ENCODE measurements around the gene VAT1L.
"Not testable (repeated sequence)": the region's sequence is repeated elsewhere in the genome, so short reads cannot be mapped to it uniquely, and the experiment has no call there.

The VAT1L gene

DNA sequence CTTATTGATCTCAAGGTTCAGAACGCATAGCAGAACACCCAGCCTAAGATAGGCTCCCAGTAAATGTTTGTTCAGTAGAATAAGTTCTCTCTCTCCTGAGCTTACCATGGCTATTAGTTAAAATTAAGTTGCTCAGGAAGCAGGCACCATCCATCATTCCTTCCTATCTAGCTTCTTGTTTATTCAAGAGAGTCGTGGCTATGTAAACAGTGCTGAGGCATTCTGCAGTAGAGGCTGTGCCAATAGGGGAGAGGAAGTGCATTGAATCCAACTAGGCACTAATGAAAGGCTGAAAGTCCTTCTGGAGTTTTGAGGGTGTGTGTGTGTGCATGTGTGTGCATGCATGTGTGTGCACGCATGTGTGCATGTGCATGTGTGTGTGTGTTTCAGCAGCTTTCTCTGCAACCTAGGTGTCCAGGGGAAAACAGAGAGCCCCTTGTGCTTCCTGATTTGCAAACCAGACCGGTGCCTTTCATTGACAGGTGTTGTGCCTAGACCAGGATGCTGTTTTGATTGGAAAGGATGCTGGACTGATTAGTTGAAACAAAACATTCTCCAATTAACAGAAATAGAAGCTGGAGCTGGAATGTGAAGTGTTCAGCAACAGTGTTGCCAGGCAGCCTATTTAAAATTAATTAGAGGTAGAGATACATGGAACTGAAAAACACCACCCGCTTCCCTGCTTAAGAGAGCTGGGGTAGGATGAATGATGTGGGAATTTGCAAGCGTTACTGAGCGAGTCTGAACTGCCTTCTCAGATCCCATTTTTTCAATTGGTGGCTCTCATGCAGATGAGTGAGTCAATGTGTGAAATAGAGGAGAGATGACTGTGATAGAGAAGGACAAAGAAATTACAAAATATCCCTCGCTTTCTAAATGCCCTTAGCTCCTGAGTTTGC is 130.7 kb downstream of the VAT1L start:
- no peak for DNase-seq

DNA sequence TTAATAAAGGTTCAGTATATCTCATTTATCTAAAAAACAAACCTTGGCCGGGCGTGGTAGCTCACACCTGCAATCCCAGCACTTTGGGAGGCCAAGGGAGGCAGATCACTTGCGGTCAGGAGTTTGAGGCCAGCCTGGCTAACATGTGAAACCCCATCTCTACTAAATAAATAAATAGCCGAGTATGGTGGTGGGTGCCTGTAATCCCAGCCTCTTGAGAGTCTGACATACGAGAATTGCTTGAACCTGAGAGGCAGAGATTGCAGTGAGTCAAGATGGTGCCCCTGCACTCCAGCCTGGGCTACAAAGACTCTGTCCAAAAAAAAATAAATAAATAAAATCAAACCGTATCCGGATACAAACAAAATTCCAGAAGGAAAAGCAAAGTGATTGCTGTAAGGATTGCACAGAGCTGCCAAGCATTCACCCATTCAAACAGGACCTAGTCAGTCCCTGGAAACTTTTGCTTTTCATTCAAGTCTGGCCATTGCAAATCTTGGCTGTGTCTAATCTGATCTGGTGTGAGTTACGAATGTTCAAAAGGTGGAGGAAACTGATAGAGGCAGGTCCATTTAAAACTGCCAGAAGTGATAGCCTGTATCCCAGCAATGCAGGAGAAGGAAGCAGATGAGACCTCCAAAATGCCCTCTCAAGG is 131.5 kb downstream of the VAT1L start:
- DNase-seq: no peak

DNA sequence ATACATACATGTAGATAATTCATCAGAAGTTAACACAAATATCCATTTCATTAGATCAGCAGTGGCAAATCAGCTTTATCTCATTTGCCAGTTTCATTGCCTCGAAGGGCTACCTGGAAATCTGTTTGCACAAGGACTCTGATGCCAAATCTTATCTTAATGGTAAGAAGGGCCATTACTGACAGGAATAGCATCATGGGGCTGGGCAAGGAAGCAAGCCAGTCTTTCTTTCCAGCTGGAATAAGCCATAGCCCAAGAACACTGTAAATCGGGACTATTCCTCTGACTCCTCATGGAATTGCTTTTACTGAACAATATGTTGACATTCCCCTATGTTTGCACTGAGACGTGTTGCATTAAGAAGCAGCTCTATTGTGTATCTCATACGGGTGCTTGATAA is 132.6 kb downstream of the VAT1L start:
- DNase-seq: no peak

DNA sequence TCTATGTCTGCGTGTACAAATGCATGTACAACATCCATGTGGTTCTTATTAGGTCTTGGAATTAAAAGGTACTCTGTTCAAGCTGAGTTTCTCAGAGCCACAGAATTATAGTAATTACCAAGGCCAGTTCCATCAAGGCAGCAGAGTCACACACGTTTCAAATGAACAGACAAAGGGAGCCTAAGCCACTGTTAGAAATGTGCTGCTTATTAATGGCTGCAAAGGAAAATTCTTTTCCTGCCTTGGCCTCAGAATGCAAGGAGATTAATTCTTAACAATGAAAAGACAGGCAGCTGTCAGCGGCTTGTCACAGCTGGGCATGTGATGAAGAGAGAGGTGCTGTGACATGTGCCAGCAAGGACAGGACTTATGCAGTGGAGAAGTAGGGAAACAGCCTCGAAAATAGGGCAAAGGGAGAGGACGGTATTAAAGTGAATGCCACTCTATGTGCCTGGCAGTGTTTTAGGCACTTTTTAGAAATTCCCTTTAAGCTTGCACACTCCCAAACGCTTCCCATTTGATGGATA is 133.9 kb downstream of the VAT1L start:
- DNase-seq: no peak

DNA sequence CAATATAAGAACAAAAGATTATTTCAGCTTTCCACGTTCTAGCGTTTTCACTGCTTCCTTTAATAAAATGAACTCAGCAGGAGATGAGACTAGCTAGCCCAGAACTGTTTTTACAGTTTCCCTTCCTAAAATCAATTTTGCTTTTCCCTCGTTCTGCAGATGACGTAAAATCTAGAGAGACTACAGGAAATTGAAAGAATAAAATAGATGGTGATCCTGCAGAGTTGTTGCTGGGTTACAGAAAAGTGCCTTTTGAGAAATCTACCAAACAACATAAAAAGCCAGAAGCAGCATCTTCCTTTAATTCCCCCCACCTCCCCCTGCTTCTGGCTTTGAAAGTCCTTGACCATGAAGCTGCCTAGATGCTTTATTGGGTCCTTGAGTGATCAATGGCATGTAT is 137.2 kb downstream of the VAT1L start:
- DNase-seq: no peak

DNA sequence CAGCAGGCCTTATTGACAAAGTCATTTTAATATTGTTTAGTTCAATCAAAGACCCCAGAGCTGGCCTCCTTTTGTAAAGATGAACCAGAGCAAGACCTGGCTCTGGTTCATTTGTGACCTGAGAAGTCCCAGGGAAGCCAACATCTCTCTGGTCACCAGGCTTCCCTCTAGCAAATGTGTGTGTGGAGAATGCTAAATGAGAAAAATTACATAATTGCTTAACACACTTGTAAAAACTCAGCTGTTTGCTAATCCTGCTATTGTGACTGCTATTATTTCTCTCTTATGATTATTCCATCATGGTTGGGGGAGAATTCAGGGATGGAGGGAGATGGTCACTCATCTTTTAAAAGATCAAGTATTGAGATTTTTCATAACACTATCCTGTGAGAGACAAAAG is 139.7 kb downstream of the VAT1L start:
- DNase-seq: no peak

DNA sequence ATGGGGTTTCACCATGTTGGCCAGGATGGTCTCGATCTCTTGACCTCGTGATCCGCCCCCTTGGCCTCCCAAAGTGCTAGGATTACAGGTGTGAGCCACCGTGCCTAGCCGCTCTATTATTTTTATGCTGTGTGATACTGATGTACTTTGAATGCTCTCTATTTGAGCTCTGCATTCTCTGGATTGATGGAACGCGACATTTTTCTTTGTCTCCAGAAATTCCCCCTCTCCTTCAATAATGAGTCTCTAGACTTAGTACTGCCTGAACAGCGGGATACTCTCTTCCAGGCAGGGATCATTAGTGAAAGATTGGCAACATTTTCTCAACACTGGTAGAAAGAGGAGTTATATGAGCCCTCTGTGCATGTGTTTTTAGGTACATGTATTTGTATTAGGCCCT is 140.6 kb downstream of the VAT1L start:
- DNase-seq: no peak

DNA sequence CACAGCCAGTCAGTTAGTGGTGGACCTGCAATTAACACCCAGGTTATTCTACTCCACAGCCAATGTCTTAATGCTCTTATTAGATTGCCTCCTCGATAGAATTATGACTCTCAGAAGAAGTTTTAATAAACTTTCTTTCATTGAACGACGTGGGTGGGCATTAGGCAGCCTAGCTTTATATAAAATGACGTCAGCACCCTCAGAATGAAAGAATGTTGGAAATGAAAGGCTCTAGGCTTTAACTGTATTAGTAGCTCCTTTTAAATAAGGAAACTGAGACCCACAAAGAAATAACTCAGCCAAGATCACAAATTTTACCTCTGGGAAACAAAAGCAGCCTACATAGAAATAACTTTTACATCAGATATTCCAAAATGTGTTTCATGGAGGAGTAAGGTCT is 142.7 kb downstream of the VAT1L start:
- DNase-seq: no peak

DNA sequence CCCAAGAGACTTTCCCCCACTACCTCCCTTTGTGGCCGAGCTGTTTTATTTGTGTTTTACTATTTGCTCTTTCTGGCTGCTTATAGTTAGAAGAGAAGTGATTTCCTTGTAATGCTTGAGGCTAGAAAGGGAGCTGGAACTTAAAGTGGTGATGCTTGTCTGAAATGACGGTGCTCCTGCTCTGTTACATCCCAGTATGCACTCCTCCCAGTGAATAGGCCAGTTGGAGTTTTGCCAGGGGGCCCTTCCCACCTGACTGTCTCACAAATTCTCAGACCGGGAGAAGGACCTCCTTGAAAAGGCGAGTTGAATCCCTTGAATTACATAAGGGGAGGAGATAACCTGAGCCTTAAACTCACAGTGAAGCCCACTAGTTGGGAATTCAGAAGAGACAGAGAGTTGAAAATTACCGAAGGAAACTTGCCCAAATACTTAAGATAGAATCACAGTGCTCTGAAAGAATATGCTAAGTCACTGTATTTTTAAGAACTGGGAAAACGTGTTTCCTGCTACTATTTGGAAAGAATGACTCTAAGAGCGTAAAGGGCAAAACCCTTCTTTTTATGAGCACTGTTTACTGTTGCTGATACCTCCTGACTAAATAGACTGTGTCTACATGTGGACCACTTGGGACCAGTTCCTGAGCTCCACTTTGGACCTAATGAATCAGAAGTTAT is 149.2 kb downstream of the VAT1L start:
- peak; percentile 59 for DNase-seq

DNA sequence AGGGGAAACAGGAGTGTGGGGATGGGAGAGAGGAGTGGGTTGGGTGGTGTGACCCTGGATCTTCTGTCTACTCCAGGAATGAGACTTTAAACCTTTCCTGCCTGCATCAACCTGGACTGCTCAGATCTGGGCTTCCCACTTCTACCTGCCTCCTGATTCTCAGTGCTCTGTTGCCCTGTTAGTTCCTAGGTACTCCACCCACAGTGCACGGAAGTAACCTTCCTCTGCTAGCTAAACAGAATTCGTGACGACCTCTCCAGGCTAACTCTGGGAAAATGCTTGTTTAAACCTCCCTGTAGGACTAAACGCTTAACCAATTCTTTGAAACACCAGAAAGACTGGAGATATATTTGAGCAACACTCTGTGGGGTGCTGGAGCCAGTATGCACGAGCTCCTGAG is 150.5 kb downstream of the VAT1L start:
- DNase-seq: no peak

DNA sequence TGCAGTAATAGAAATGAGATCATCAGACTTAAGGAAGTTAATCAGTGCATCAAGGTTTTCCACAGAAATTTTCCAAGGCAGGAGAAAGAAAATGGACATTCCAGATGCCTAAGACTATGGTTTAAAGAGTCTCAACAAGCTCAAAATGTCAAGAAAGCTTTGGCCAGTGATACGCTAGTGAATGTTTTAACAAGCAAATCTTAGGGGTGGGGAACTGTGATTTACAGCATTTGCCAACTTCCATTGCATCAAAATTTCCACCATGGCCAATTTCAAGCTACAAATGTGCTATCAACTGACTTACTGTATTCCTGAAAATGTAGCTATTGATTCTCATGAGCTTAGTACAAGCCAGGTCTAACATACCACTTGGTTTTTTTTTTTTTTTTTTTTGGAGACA is 151.6 kb downstream of the VAT1L start:
- peak; percentile 76 for DNase-seq

DNA sequence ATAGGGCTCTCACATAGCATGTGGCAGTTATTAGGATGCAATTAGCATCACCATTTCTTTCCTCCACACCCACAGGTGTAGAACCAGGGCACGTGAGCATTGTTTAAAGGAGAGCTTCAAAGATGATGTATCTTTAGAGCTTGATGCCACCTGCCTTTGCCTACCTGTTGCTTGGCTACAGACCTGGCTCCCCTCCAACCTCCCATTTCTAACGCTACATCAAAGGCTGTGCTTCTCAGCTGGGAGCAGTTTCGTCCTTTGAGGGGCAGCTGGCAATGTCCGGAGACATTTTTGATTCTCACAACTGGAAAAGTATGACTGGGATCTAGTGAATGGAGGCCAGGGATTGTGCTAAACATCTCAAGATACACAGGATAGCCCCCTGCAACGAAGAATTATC is 155.4 kb downstream of the VAT1L start:
- DNase-seq: no peak

DNA sequence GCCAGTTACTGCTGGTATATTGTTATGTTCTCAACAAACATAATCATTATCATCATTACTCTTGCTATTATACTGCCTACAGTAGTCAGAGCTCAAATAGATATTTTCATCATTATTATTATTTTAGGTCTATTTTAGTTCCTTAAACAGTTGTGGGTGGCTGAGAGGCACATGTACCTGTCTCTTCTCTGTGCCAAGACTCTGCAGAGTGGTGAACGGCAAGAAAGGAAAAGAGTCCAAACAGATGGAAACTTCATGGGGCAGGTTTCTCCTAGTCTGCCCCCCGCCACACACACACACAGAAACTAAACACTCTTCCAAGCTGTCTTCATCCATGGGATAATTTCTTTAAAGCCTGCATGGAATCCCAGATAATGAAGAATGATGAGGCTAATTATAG is 156.3 kb downstream of the VAT1L start:
- no peak for DNase-seq

DNA sequence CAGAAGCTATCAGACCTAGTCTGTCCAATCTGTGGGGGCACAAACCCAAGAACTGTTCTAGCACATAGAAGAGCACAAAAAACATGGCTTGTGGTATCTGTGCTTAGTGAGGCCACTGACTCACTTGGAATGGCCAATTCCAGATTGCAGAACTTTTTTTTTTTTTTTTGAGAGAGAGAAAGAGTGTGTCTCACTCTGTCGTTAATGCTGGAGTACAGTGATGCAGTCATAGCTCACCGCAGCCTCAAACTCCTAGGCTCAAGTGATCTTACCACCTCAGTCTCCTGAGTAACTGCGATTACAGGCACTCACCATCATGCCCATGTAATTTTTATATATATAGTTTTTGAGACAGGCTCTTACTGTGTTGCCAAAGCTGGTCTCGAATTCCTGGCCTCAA is 156.8 kb downstream of the VAT1L start:
- no peak for DNase-seq

DNA sequence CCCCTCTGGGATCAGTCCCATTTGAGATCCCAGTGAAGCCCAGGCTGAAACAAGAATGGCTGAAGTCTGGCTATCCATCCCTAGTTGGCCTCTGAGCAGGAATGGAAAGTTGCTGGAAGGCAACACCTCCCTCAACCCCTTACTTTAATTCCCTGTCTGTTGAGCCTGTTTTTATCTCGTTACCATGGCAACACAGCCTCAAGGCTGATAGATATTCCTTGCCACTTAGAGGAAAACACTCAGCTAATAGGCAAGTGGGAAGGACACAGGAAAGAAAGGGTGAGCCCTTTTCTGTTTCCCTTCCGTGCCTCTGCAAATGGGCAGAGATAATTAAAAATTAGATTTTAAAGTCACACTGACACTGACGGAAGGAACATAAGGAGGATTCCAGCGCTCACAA is 158.5 kb downstream of the VAT1L start:
- peak; percentile 40 for DNase-seq

DNA sequence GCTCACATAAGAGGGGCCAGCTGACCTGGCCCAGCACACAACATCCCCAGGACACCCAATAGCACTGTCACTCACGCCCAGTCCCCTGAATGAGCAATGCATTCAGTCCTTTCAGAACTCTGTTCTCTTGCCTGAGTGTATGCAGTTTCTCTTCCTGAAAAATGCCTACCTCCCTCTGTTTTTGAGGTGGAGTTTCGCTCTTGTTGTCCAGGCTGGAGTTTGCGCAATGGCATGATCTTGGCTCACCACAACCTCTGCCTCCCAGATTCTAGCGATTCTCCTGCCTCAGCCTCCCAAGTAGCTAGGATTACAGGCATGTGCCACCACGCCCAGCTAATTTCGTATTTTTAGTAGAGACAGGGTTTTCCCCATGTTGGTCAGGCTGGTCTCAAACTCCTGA is 159.2 kb downstream of the VAT1L start:
- DNase-seq: not testable (repeated sequence)

DNA sequence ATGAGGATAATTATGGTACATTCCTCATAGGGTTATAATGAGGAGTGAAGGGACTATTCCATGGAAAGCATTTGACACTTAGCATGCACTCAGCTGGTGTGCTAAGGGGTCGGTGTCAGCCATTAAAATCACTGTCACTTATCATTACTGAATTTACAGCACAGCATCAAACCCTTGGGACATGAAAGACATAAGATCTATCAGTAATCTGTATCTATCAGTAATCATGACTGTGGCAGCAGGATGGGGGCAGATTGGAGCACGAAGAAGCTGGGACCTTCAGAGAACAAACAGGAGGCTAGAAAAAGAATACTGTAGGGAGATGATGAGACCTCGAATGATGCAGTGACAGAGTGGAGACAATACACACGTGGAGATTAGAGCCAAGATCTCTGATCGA is 160.5 kb downstream of the VAT1L start:
- DNase-seq: no peak

DNA sequence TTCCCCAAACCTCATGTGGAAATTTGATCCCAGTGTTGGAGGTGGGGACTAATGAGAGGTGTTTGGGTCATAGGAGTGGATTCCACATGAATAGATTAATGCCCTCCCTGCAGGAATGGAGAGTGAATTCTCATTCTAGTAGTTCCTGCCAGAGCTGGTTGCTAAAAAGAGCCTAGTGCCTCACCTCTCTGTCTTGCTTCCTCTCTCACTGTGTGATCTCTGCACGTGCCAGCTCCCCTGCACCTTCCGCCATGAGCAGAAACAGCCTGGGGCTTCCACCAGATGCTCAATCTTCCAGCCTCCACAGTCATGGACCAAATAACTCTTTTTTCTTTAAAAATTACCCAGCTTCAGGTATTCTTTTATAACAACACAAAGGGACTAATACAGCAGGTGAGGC is 161.1 kb downstream of the VAT1L start:
- no peak for DNase-seq

DNA sequence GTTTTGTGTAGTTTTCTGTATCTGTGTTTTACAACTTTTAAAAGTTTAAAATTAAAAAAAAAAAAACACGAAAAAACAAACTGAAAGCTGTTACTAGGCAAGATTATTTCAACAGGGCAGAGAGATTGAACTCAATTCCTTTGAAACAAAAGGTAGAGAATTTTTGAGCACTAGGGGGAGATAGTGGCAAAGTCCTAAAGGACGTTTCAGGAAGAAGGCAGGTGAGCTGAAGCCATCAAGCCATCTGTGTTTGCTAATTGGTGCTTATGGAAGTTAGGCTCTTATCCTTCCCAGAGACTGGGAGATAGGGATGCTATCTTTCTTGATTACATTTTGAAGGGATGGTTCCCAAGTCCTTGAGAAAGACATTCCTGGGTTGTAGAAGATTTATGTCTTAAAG is 163.4 kb downstream of the VAT1L start:
- no peak for DNase-seq

DNA sequence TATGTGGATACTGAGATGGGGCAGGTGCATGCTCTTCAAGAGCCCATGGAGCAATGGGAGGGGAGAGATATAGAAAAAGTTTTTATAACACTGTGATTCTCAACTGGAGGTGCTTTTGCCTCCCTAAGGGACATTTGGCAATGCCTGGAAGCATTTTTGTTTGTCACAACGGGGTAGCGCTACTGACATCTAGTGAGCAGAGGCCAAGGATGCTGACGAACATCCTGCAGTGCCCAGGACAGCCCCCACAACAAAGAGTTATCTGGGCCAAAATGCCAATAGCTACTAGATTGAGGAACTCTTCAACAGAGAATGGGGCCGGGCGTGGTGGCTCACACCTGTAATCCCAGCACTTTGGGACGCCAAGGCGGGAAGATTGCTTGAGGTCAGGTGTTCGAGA is 166.8 kb downstream of the VAT1L start:
- no peak for DNase-seq

DNA sequence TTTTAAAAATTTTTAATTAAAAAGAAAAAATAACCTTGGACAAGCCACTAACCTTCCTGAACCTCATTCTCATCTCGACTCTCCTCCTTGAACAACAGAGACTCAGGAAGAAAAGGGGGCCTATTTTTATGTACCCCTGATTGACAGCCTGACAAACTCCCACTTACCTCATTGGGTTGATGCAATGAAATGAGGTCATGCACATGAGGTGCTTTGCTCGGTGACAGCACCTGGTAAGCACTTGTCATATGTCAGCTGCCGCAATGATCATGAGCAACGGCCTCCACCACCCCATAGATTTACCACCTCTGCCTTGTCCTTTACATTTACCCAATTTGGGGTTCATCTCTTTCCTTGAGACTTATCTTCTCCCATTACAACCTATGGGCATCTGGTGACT is 167.9 kb downstream of the VAT1L start:
- DNase-seq: no peak

DNA sequence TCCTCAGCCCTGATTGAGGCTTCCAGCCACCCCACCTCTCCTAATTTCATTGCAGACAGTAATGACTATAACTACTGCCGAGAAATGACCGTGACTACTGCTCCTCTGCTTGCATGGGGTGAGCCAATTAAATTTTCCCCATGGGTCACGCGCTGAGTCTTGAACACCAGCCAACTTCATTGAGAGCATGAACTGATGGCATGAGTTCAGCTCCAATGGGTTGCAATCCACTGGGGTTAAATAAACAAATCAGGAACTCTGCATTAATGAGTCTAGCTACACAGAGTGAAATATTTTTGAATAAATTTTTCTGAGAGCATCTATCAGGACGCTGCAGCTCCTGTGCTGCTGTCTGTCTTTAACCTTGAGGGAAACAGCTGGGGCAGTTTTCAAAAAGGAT is 172.4 kb downstream of the VAT1L start:
- DNase-seq: no peak

DNA sequence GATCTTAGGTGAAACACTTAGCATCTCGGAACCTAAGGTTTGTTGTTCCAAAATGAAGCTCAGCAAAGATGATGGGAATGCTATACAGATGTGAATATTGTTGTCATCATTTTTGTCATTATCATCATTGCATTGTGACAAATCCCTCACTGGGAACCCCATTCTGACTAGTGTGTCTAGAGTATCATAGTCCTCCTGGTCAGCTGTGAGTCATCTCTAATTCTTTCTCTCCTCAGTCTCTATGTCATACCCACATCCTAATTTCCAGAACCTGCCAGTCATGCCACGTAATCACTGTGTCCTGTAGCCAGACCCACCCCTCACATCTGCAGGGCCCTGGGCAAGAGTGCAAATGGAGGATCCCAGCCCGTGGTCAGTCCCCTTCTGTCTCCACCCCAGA is 173.4 kb downstream of the VAT1L start:
- DNase-seq: no peak

DNA sequence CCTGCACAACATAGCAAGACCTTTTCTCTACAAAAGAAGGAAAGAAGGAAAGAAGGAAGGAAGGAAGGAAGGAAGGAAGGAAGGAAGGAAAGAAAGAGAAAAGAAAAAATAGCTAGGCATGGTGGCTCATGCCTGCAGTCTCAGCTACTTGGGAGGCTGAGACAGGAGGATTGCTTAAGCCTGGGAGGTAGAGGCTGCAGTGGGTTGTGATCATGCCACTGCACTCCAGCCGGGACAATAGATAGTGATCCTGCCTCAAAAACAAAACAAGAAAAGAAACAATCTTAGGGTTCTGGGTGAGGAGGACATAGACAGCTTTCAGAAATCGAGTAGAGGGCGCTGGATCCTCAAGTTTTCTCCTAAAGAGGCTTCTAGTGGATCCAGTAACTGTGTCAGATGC is 174.3 kb downstream of the VAT1L start:
- no peak for DNase-seq
